NT2/D1 (cell line): Measurements from ENCODE around the gene WNT2B.

ENCODE experiments used
- DNase-seq: peaks from one replicate; pipeline ENCODE4 v3.0.0-alpha.2; 2011; ENCODE audit warnings: low read depth, low spot score
- H3K27me3 ChIP-seq: 2 replicates; pipeline ENCODE4 v1.6.0; 2011; ENCODE audit warnings: mild to moderate bottlenecking; ENCODE audit not compliant: insufficient read length, insufficient read depth
- H3K36me3 ChIP-seq: 2 replicates; pipeline ENCODE4 v1.6.1; 2011; ENCODE audit warnings: mild to moderate bottlenecking, low read length, mixed read lengths; ENCODE audit not compliant: insufficient read depth, insufficient read length
- H3K4me1 ChIP-seq: 2 replicates; pipeline ENCODE4 v1.5.1; 2011; ENCODE audit not compliant: insufficient read depth, insufficient read length
- H3K4me3 ChIP-seq: 2 replicates; pipeline ENCODE4 v1.5.1; 2011; ENCODE audit warnings: low read depth; ENCODE audit not compliant: insufficient read length
- H3K9ac ChIP-seq: 2 replicates; pipeline ENCODE4 v1.6.0; 2011; ENCODE audit warnings: low read depth; ENCODE audit not compliant: insufficient read length
- H3K9me3 ChIP-seq: 2 replicates; pipeline ENCODE4 v1.5.1; 2011; ENCODE audit warnings: mild to moderate bottlenecking, low read length; ENCODE audit not compliant: insufficient read depth
- SUZ12 ChIP-seq: IDR thresholded peaks from 2 replicates; pipeline ENCODE4 v1.6.1; 2011; ENCODE audit not compliant: insufficient read length, insufficient read depth; ENCODE audit errors: extremely low read depth
- YY1 ChIP-seq: IDR thresholded peaks from 2 replicates; pipeline ENCODE4 v1.6.1; 2011; ENCODE audit not compliant: insufficient read length, insufficient read depth
- ZNF274 ChIP-seq: IDR thresholded peaks from 2 replicates; pipeline ENCODE4 v1.6.1; 2011; ENCODE audit warnings: mild to moderate bottlenecking, low read depth, low read length

The WNT2B gene

DNA sequence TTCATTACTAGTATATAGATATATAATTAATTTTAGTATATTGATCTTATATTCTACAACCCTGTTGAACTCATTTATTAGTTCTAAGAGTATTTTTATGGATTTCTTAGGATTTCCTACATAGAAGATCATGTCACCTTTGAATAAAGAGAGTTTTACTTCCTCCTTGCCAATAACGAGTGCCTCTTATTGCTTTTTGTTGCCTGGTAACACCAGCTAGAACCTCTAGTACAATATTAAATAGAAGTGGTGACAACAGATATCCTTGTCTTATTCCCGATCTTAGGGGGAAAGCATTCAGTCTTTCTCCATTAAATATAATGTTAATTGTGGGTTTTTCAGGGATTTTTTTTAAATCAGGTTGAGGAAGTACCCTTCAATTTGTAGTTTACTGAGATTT lies 40.8 kb downstream of the WNT2B start:
- Histone ChIP-seq H3K9ac (no peak overlapping the region), H3K9me3 (no peaks in the 10 kb centered on the region), H3K27me3 (no peaks in the 10 kb centered on the region), H3K36me3 (peaks cover 17% of the 10 kb centered on the region), H3K4me1 (no peaks in the 10 kb centered on the region), H3K4me3 (no peak overlapping the region)
- DNase-seq = no peak
- TF ChIP-seq YY1 (no peak), ZNF274 (no peak), SUZ12 (no peak)

DNA sequence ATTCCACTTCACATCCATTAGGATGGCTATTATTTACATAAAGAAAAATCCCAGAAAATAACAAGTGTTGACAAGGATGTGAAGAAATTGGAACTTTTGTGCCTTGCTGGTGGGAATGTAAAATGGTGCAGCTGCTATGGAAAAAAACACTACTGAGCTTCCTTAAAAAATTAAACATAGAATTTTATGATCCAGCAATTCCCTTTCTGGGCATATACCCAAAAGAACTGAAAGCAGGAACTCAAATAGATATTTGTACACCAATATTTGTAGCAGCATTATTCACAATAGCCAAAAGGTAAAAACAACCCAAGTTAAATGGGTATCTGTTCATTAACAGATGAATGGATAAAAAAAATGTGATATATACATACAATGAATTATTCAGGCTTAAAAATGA lies 45.6 kb downstream of the WNT2B start:
- H3K4me1 ChIP-seq = no peaks in the 10 kb centered on the region

DNA sequence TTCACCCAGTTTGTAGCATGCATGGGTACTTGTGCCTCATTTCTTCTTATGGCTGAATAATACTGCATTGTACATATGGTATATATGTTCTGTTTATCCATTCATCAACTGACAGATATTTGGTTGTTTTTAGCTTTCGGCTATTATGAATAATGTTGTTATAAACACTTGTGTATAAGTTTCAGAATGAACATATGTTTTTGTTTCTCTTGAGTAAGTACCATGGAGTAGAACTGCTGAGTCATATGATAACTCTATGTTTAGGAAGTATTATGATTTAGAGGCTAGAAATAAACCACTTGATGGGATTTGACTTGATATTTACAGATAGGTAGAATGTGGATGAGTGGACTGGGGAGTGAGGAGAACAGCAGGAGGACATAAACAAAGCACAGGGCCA lies 48.6 kb downstream of the WNT2B start:
- Histone ChIP-seq H3K9ac (no peak overlapping the region), H3K36me3 (peaks cover 18% of the 10 kb centered on the region), H3K9me3 (no peaks in the 10 kb centered on the region), H3K27me3 (no peaks in the 10 kb centered on the region), H3K4me3 (no peak overlapping the region), H3K4me1 (no peaks in the 10 kb centered on the region)
- TF ChIP-seq SUZ12 (no peak), YY1 (no peak), ZNF274 (no peak)
- no peak for DNase-seq

More for the DNA sequence above, 45.6 kb downstream of the WNT2B start:
- peaks cover 16% of the 10 kb centered on the region for H3K36me3 ChIP-seq
- TF ChIP-seq YY1 = no peak
- TF ChIP-seq ZNF274 = no peak
- no peak for TF ChIP-seq SUZ12
- H3K27me3 ChIP-seq = no peaks in the 10 kb centered on the region
- no peaks in the 10 kb centered on the region for H3K9me3 ChIP-seq
- no peak overlapping the region for H3K9ac ChIP-seq
- no peak overlapping the region for H3K4me3 ChIP-seq
- no peak for DNase-seq

DNA sequence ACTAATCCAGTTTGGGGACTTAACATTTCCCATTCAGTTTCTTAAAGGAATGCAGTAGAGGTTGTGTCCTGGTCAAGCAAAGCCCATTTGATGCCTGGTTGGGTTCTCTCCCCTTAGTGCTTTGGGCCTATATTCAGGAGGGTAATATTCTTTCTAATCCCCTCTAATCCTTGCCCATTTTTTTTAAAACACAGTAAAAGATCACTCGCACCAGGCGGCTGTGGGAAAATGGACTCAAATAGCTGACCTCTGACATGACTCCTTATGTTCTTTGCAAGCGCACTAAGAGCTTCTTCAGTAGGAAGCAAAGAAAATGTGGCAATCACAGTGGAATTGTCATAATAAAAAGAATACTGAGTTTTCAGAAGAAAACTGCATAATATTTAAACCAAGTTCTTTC lies 49.9 kb downstream of the WNT2B start:
- no peak overlapping the region for H3K9ac ChIP-seq
- H3K36me3 ChIP-seq = peaks cover 15% of the 10 kb centered on the region
- TF ChIP-seq YY1 (no peak), ZNF274 (no peak), SUZ12 (no peak)
- no peaks in the 10 kb centered on the region for H3K27me3 ChIP-seq
- no peaks in the 10 kb centered on the region for H3K4me1 ChIP-seq
- H3K4me3 ChIP-seq = no peak overlapping the region
- no peak for DNase-seq
- H3K9me3 ChIP-seq = no peaks in the 10 kb centered on the region

DNA sequence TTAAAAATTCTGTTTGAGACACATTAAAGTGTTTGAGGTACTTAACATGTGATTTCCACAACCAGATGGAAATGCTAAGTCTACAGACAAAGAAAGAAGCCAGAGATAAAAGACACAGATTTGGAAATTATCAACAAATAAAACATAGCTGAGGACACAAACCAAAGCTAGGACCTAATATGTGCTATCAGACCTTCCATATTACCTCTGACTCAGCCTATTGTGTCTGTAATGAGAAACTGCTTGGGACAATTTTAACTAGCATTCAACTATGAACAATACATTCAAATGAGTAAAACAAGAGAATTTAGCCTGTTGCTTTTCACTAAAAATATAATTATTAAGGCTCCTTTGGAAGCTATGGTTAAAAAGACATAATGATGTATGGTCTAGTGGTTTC lies 54.6 kb downstream of the WNT2B start:
- TF ChIP-seq YY1 (no peak), SUZ12 (no peak), ZNF274 (no peak)
- Histone ChIP-seq H3K9ac (no peak overlapping the region), H3K27me3 (no peaks in the 10 kb centered on the region), H3K36me3 (peaks cover 13% of the 10 kb centered on the region), H3K4me3 (no peak overlapping the region), H3K4me1 (no peaks in the 10 kb centered on the region), H3K9me3 (no peaks in the 10 kb centered on the region)
- DNase-seq = no peak

DNA sequence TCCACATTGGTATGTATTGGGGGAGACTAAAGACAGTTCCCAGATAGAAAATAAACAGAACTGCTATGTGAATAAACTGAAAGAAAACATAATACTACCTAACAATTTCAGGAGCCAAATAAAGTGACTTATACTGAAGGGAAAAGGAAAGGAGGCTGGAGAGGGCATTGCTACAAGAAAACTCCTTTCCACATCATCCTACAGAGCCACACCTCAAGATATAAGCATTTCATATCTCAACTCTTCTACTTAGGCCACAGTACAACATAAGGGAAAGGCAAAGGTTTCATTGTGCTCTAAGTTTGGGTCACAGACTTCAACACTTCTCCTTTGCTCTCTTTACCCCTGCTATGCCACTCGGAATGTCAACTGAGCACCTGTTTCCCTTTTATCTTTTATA lies 55.3 kb downstream of the WNT2B start:
- no peak for DNase-seq
- H3K9ac ChIP-seq = no peak overlapping the region
- no peaks in the 10 kb centered on the region for H3K4me1 ChIP-seq
- H3K4me3 ChIP-seq = no peak overlapping the region
- TF ChIP-seq YY1 (no peak), ZNF274 (no peak), SUZ12 (no peak)
- no peaks in the 10 kb centered on the region for H3K9me3 ChIP-seq
- peaks cover 9% of the 10 kb centered on the region for H3K36me3 ChIP-seq
- no peaks in the 10 kb centered on the region for H3K27me3 ChIP-seq

DNA sequence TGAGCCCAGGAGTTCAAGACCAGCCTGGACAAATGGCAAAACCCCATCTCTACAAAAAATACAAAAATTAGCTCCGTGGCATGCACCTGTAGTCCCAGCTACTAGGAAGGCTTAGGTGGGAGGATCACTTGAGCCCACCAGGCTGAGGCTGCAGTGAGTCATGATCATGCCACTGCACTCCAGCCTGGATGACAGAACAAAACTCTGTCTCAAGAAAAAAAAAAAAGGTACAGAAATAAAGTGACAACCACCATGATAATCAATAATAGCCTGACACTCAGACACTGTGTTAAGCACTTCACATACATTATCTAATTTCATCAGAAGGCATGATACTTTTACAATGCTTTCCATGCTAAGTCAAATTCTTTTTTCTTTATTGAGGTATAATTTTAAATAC lies 57.0 kb downstream of the WNT2B start:
- Histone ChIP-seq H3K4me1 (no peaks in the 10 kb centered on the region), H3K9ac (no peak overlapping the region), H3K36me3 (peaks cover 15% of the 10 kb centered on the region), H3K27me3 (no peaks in the 10 kb centered on the region), H3K4me3 (no peak overlapping the region), H3K9me3 (no peaks in the 10 kb centered on the region)
- DNase-seq = no peak
- TF ChIP-seq ZNF274 (no peak), SUZ12 (no peak), YY1 (no peak)

DNA sequence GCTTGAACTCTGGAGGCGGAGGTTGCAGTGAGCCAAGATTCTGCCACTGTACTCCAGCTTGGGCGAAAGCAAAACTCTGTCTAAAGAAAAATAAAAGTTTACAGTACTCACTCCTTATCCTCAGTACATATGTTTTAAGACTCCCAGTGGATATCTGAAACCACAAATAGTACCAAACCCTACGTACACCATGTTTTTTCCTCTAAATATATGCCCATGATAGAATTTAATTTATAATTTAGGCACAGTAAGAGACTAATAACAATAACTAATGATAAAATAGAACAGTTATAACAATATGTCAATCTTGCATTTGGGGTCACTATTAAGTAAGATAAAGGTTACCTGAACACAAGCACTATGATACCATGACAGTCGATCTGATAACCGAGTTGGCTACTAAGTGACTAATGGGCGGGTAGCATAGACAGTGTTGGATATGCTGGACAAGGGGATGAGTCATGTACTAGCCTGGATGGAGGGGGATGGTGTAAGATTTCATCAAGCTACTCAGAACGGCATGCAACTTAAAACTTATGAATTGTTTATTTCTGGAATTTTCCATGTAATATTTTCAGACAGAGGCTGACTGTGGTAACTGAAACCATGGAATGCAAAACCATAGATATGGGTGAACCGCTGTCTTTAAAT lies 66.5 kb downstream of the WNT2B start:
- no peak overlapping the region for H3K9ac ChIP-seq
- H3K9me3 ChIP-seq = no peaks in the 10 kb centered on the region
- H3K36me3 ChIP-seq = peaks cover 67% of the 10 kb centered on the region
- H3K4me1 ChIP-seq = no peaks in the 10 kb centered on the region
- H3K27me3 ChIP-seq = no peaks in the 10 kb centered on the region
- DNase-seq = no peak
- no peak overlapping the region for H3K4me3 ChIP-seq
- no peak for TF ChIP-seq SUZ12
- no peak for TF ChIP-seq YY1
- no peak for TF ChIP-seq ZNF274
